Ureter (tissue), 1 donor: ENCODE measurements around the gene MYL4. TPM values are rescaled to one million over a fixed set of nuclear protein-coding genes. Genes with fewer than 3 reads are reported as not detected.

Experiments used
- DNase-seq: peaks from one replicate; pipeline ENCODE4 v3.0.0-alpha.2; 2020; ENCODE audit warnings: low spot score
- total RNA-seq: library from RNA; stranded (reverse); gene quantifications from one replicate; pipeline ENCODE4 v1.2.4, GENCODE V29; 2023
- donor health status: DM: yes; HTN: yes; CAD: no.

MYL4 gene
- total RNA-seq, 1 donor from 2014 or later: not detected

DNA sequence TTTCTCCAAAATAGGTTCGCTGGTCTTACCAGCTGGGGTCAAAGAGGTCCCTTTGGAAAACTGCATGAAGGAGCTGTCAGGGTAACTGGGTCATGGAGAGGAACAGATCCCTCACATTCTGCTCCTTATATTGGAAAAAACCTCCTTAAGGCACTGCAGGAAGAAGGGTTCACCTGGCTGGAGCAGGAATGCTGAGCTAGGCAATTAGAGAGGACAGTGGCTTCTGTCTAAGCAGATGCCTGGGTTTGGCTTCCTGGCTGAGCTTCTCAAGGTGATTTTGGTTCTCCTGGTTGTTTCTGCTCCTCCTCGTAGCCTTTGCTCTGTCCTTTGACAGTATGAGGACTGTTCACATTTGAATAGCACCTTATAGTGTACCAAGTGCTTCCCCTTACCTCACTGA lies 64.1 kb downstream of the MYL4 start:
- no peak for DNase-seq

Other genes starting within 250 kb of the MYL4 start
- gene RPRML, start 230.1 kb upstream of the MYL4 start, total RNA-seq: not detected
- 80.3 TPM for gene CDC27, start 20.1 kb upstream of the MYL4 start, total RNA-seq
- gene ITGB3, start 44.5 kb downstream of the MYL4 start, total RNA-seq: 13.2 TPM
- gene EFCAB13, start 114.6 kb downstream of the MYL4 start, total RNA-seq: 15.4 TPM